ENCODE data around the gene AKNAD1.

- TF ChIP-seq, protein P1, sequence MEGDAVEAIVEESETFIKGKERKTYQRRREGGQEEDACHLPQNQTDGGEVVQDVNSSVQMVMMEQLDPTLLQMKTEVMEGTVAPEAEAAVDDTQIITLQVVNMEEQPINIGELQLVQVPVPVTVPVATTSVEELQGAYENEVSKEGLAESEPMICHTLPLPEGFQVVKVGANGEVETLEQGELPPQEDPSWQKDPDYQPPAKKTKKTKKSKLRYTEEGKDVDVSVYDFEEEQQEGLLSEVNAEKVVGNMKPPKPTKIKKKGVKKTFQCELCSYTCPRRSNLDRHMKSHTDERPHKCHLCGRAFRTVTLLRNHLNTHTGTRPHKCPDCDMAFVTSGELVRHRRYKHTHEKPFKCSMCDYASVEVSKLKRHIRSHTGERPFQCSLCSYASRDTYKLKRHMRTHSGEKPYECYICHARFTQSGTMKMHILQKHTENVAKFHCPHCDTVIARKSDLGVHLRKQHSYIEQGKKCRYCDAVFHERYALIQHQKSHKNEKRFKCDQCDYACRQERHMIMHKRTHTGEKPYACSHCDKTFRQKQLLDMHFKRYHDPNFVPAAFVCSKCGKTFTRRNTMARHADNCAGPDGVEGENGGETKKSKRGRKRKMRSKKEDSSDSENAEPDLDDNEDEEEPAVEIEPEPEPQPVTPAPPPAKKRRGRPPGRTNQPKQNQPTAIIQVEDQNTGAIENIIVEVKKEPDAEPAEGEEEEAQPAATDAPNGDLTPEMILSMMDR (IDR thresholded peaks at IDR 0.05) = no peak
- TF ChIP-seq POLR2AphosphoS5 (IDR thresholded peaks at IDR 0.05) = no peak
- TF ChIP-seq POLR2A (IDR thresholded peaks at IDR 0.05) = no peak
- TF ChIP-seq EP300 (IDR thresholded peaks at IDR 0.05; ENCODE audit: low read depth) = no peak
These were observed 65.1 kb downstream of the AKNAD1 start for GRCh38 chr1:108791790-108792189.
